Activated T-cell treated with anti-CD3 and anti-CD28 coated beads, Interleukin-2, amount 50 U/mL, for 72 hours (primary cell): ENCODE measurements around the gene TBX20. TPM values are rescaled to one million over a fixed set of nuclear protein-coding genes. Genes with fewer than 3 reads are reported as not detected.
"Not testable (repeated sequence)": the region's sequence is repeated elsewhere in the genome, so short reads cannot be mapped to it uniquely, and the experiment has no call there.

Experiments used
- ATAC-seq, 2 donors: fragments of 150-1000 bp; cut with Tn5 transposase; replicated peaks in 1 of 2; 2 replicates each; pipeline ENCODE4 v1.10.0; 2021; ENCODE audit warnings: moderate library complexity in 2 of 2, mild to moderate bottlenecking in 1 of 2
- DNase-seq, 2 donors: peaks; one replicate each; pipeline ENCODE4 v3.0.0; 2021 to 2022; ENCODE audit warnings: mixed read lengths in 1 of 2
- H3K27ac Mint-ChIP-seq: one replicate; pipeline ENCODE4 v1.8.0; 2022; ENCODE audit warnings: mild to moderate bottlenecking, moderate library complexity, mixed read lengths
- H3K27me3 Mint-ChIP-seq: one replicate; pipeline ENCODE4 v1.8.0; 2022; ENCODE audit warnings: low read depth, mixed read lengths
- H3K36me3 Mint-ChIP-seq, 2 donors: one replicate each; pipeline ENCODE4 v1.8.0; 2022; ENCODE audit warnings: mixed read lengths in 2 of 2, mild to moderate bottlenecking in 1 of 2; ENCODE audit not compliant: insufficient read depth in 2 of 2
- H3K4me1 Mint-ChIP-seq: one replicate; pipeline ENCODE4 v1.8.0; 2022; ENCODE audit warnings: low read depth, mixed read lengths
- H3K4me3 Mint-ChIP-seq, 2 donors: one replicate each; pipeline ENCODE4 v1.8.0; 2022; ENCODE audit warnings: mild to moderate bottlenecking in 2 of 2, mixed read lengths in 2 of 2, moderate library complexity in 2 of 2
- H3K9me3 Mint-ChIP-seq, 2 donors: one replicate each; pipeline ENCODE4 v1.8.0; 2022; ENCODE audit warnings: mixed read lengths in 2 of 2
- total RNA-seq, 2 donors: library from RNA; stranded (reverse); gene quantifications; one replicate each; pipeline ENCODE4 v1.2.3, GENCODE V29; 2022

Gene TBX20
- total RNA-seq, 2 donors from 2014 or later = 0.16 TPM; not detected in 1

- ATAC-seq, H3K4me1 Mint-ChIP-seq: not testable (repeated sequence)
Measured at GRCh38 chr7:35228496-35229051, 25.3 kb downstream of the TBX20 start.

GRCh38 chr7:35227438-35227837 lies 26.5 kb downstream of the TBX20 start:
- not testable (repeated sequence) for H3K4me1 Mint-ChIP-seq, H3K36me3 Mint-ChIP-seq

More at GRCh38 chr7:35228496-35229051, 25.3 kb downstream of the TBX20 start:
- not testable (repeated sequence) for H3K27ac Mint-ChIP-seq, H3K9me3 Mint-ChIP-seq, H3K36me3 Mint-ChIP-seq, DNase-seq, H3K27me3 Mint-ChIP-seq, H3K4me3 Mint-ChIP-seq

GRCh38 chr7:35222445-35222844 lies 31.5 kb downstream of the TBX20 start:
- not testable (repeated sequence) for H3K4me3 Mint-ChIP-seq, H3K27ac Mint-ChIP-seq, H3K4me1 Mint-ChIP-seq, H3K9me3 Mint-ChIP-seq, DNase-seq, H3K36me3 Mint-ChIP-seq, ATAC-seq
- peaks cover 29% of the 10 kb centered on the region for H3K27me3 Mint-ChIP-seq

More at GRCh38 chr7:35227438-35227837, 26.5 kb downstream of the TBX20 start:
- not testable (repeated sequence) for DNase-seq, H3K9me3 Mint-ChIP-seq, H3K4me3 Mint-ChIP-seq, H3K27ac Mint-ChIP-seq, ATAC-seq
- peaks cover 17% of the 10 kb centered on the region for H3K27me3 Mint-ChIP-seq

- not testable (repeated sequence) for H3K36me3 Mint-ChIP-seq, H3K4me3 Mint-ChIP-seq, H3K9me3 Mint-ChIP-seq, H3K4me1 Mint-ChIP-seq, DNase-seq, H3K27ac Mint-ChIP-seq, ATAC-seq
- H3K27me3 Mint-ChIP-seq = peaks cover 29% of the 10 kb centered on the region
Measured at GRCh38 chr7:35220176-35220575, 33.7 kb downstream of the TBX20 start.

- not testable (repeated sequence) for DNase-seq, H3K27me3 Mint-ChIP-seq, ATAC-seq, H3K27ac Mint-ChIP-seq, H3K4me1 Mint-ChIP-seq, H3K36me3 Mint-ChIP-seq, H3K4me3 Mint-ChIP-seq, H3K9me3 Mint-ChIP-seq
Measured at GRCh38 chr7:35216033-35216432, 37.9 kb downstream of the TBX20 start.

- not testable (repeated sequence) for H3K27me3 Mint-ChIP-seq, H3K9me3 Mint-ChIP-seq, H3K4me3 Mint-ChIP-seq, DNase-seq, H3K4me1 Mint-ChIP-seq, ATAC-seq, H3K27ac Mint-ChIP-seq, H3K36me3 Mint-ChIP-seq
Measured at GRCh38 chr7:35215063-35215462, 38.8 kb downstream of the TBX20 start.

GRCh38 chr7:35206924-35207323 lies 47.0 kb downstream of the TBX20 start:
- not testable (repeated sequence) for H3K27ac Mint-ChIP-seq, H3K27me3 Mint-ChIP-seq, H3K9me3 Mint-ChIP-seq, H3K4me3 Mint-ChIP-seq, ATAC-seq, H3K36me3 Mint-ChIP-seq, DNase-seq, H3K4me1 Mint-ChIP-seq

- not testable (repeated sequence) for H3K27me3 Mint-ChIP-seq, H3K4me1 Mint-ChIP-seq, H3K36me3 Mint-ChIP-seq, H3K4me3 Mint-ChIP-seq, ATAC-seq, DNase-seq, H3K9me3 Mint-ChIP-seq, H3K27ac Mint-ChIP-seq
Measured at GRCh38 chr7:35204850-35205249, 49.0 kb downstream of the TBX20 start.

- not testable (repeated sequence) for H3K9me3 Mint-ChIP-seq, H3K27ac Mint-ChIP-seq, ATAC-seq, H3K36me3 Mint-ChIP-seq, DNase-seq, H3K27me3 Mint-ChIP-seq, H3K4me3 Mint-ChIP-seq, H3K4me1 Mint-ChIP-seq
Measured at GRCh38 chr7:35204031-35204430, 49.9 kb downstream of the TBX20 start.

- not testable (repeated sequence) for H3K27ac Mint-ChIP-seq, H3K9me3 Mint-ChIP-seq, DNase-seq, H3K4me3 Mint-ChIP-seq, H3K36me3 Mint-ChIP-seq, ATAC-seq, H3K27me3 Mint-ChIP-seq, H3K4me1 Mint-ChIP-seq
Measured at GRCh38 chr7:35202353-35202752, 51.5 kb downstream of the TBX20 start.

GRCh38 chr7:35200170-35200569 lies 53.7 kb downstream of the TBX20 start:
- not testable (repeated sequence) for H3K36me3 Mint-ChIP-seq, ATAC-seq, H3K27me3 Mint-ChIP-seq, H3K9me3 Mint-ChIP-seq, H3K4me3 Mint-ChIP-seq, DNase-seq, H3K27ac Mint-ChIP-seq, H3K4me1 Mint-ChIP-seq

- not testable (repeated sequence) for H3K27ac Mint-ChIP-seq, H3K9me3 Mint-ChIP-seq, H3K4me1 Mint-ChIP-seq, DNase-seq, ATAC-seq, H3K27me3 Mint-ChIP-seq, H3K4me3 Mint-ChIP-seq, H3K36me3 Mint-ChIP-seq
Measured at GRCh38 chr7:35198370-35199140, 55.3 kb downstream of the TBX20 start.

GRCh38 chr7:35191571-35191970 lies 62.3 kb downstream of the TBX20 start:
- ATAC-seq, H3K9me3 Mint-ChIP-seq, H3K4me1 Mint-ChIP-seq, H3K36me3 Mint-ChIP-seq, H3K4me3 Mint-ChIP-seq, H3K27ac Mint-ChIP-seq, DNase-seq: not testable (repeated sequence)
- H3K27me3 Mint-ChIP-seq = peaks cover 14% of the 10 kb centered on the region
